Smooth muscle cell (in vitro differentiated cells): ENCODE data around the gene NTSR2. TPM values are rescaled to one million over a fixed set of nuclear protein-coding genes. Genes with fewer than 3 reads are reported as not detected.

Experiments used
- DNase-seq: peaks from one replicate; lab custom pipeline; 2025; ENCODE audit not compliant: unreplicated experiment; lab: John Stamatoyannopoulos, UW
- H2AFZ ChIP-seq: fragments of 200-600 bp; sonication (generic); 2 replicates; pipeline ENCODE4 v1.6.0; 2016; ENCODE audit warnings: antibody characterized with exemption, low read depth, mild to moderate bottlenecking
- H3F3A ChIP-seq: fragments of 200-600 bp; sonication (generic); 2 replicates; pipeline ENCODE4 v1.6.0; 2017; ENCODE audit warnings: antibody characterized with exemption, low read depth
- H3K27ac ChIP-seq: fragments of 200-600 bp; sonication (generic); 2 replicates; pipeline ENCODE4 v1.5.1; 2016; ENCODE audit warnings: low read depth, mild to moderate bottlenecking
- H3K27me3 ChIP-seq: fragments of 200-600 bp; sonication (generic); 2 replicates; pipeline ENCODE4 v1.6.1; 2016; ENCODE audit warnings: low read depth, mild to moderate bottlenecking
- H3K36me3 ChIP-seq: fragments of 200-600 bp; sonication (generic); 2 replicates; pipeline ENCODE4 v1.5.1; 2016; ENCODE audit warnings: low read depth
- H3K4me1 ChIP-seq: fragments of 200-600 bp; sonication (generic); 2 replicates; pipeline ENCODE4 v1.5.1; 2016; ENCODE audit warnings: low read depth
- H3K4me2 ChIP-seq: fragments of 200-600 bp; sonication (generic); 2 replicates; pipeline ENCODE4 v1.6.0; 2016; ENCODE audit warnings: mild to moderate bottlenecking
- H3K4me3 ChIP-seq: fragments of 200-600 bp; sonication (generic); 2 replicates; pipeline ENCODE4 v1.5.1; 2016; ENCODE audit warnings: mild to moderate bottlenecking
- H3K79me2 ChIP-seq: fragments of 200-600 bp; sonication (generic); 2 replicates; pipeline ENCODE4 v1.6.0; 2016; ENCODE audit warnings: low read depth, mild to moderate bottlenecking
- H3K9ac ChIP-seq: fragments of 200-600 bp; sonication (generic); 2 replicates; pipeline ENCODE4 v1.6.0; 2016; ENCODE audit warnings: low read depth
- H3K9me3 ChIP-seq: fragments of 200-600 bp; sonication (generic); replicated peaks from 2 replicates; pipeline ENCODE4 v1.5.1; 2016; ENCODE audit warnings: low read depth
- H4K20me1 ChIP-seq: fragments of 200-600 bp; sonication (generic); 2 replicates; pipeline ENCODE4 v1.6.0; 2016; ENCODE audit warnings: low read depth
- CTCF ChIP-seq: fragments of 200-600 bp; sonication (generic); IDR thresholded peaks from 2 replicates; pipeline ENCODE4 v1.5.1; 2017; ENCODE audit warnings: borderline replicate concordance, mild to moderate bottlenecking, antibody characterized with exemption; ENCODE audit not compliant: insufficient read depth, poor library complexity, severe bottlenecking
- WGBS: methylation state at CpG from one replicate; pipeline ENCODE4 v1.1.7; 2016; ENCODE audit warnings: low lambda C conversion rate; 5-methylcytosine and 5-hydroxymethylcytosine counted together
- polyA plus RNA-seq: library from polyadenylated mRNA; unstranded; fragments of >200 nt; fragmentation: Nextera tagmentation; extraction: Ambion mirVana; gene quantifications from 2 replicates; pipeline ENCODE4 v1.2.1, GENCODE V29; 2016
- total RNA-seq: library from RNA; depleted of rRNA; stranded (reverse); fragments of >200 nt; gene quantifications from 2 replicates; pipeline ENCODE4 v1.2.3, GENCODE V29; 2014

Gene NTSR2
- total and polyA plus RNA-seq, 2 experiments from 2014 or later: not detected

- no peak overlapping the region for H2AFZ ChIP-seq
- no peaks in the 10 kb centered on the region for H3K36me3 ChIP-seq
- no peaks in the 10 kb centered on the region for H4K20me1 ChIP-seq
- no peak overlapping the region for H3K4me3 ChIP-seq
- TF ChIP-seq CTCF: no peak
- DNase-seq: no peak
- no peak overlapping the region for H3K4me2 ChIP-seq
- 91% methylated on average over 4 of the region's 4 CpGs for WGBS
- no peaks in the 10 kb centered on the region for H3K4me1 ChIP-seq
- no peaks in the 10 kb centered on the region for H3K79me2 ChIP-seq
- no peak overlapping the region for H3K27ac ChIP-seq
- H3K27me3 ChIP-seq: no peaks in the 10 kb centered on the region
- no peaks in the 10 kb centered on the region for H3F3A ChIP-seq
- H3K9me3 ChIP-seq: no peaks in the 10 kb centered on the region
- H3K9ac ChIP-seq: no peak overlapping the region
These were observed 39.1 kb downstream of the NTSR2 start for GRCh38 chr2:11630855-11631254.

DNA sequence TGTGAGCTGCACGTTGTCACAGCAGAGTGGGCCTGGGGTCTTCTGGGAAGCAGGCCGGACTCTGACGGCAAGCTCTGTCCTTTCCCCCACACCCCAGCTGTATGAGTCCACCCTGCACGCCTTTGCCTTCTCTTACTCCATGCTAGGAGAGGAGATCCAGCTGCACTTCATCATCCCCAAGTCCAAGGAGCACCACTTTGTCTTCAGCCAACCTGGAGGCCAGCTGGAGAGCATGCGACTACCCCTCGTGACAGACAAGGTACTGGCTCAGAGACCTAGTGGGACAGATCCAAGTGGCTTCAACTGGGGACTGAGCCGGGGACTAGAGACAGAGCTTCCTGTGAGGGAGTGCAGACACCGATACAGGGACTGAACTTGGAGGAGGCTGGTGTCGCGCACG is 40.1 kb downstream of the NTSR2 start:
- Histone ChIP-seq H4K20me1 (no peaks in the 10 kb centered on the region), H3K4me3 (no peak overlapping the region), H3F3A (no peaks in the 10 kb centered on the region), H2AFZ (no peak overlapping the region), H3K27ac (no peak overlapping the region), H3K36me3 (no peaks in the 10 kb centered on the region), H3K4me1 (no peaks in the 10 kb centered on the region), H3K4me2 (no peak overlapping the region), H3K27me3 (no peaks in the 10 kb centered on the region), H3K9ac (no peak overlapping the region), H3K9me3 (no peaks in the 10 kb centered on the region), H3K79me2 (no peaks in the 10 kb centered on the region)
- WGBS: 96% methylated on average over 11 of the region's 11 CpGs
- TF ChIP-seq CTCF: no peak
- no peak for DNase-seq

- Histone ChIP-seq H3K9ac (no peak overlapping the region), H3K27me3 (no peaks in the 10 kb centered on the region), H3K4me3 (no peak overlapping the region), H3K4me2 (no peak overlapping the region), H3K79me2 (no peaks in the 10 kb centered on the region), H3K36me3 (no peaks in the 10 kb centered on the region), H3K9me3 (no peaks in the 10 kb centered on the region), H4K20me1 (no peaks in the 10 kb centered on the region), H3K27ac (no peak overlapping the region), H3F3A (no peaks in the 10 kb centered on the region), H2AFZ (no peak overlapping the region), H3K4me1 (no peaks in the 10 kb centered on the region)
- no peak for DNase-seq
- 94% methylated on average over 11 of the region's 11 CpGs for WGBS
- no peak for TF ChIP-seq CTCF
These were observed 40.8 kb downstream of the NTSR2 start for GRCh38 chr2:11629215-11629614.

- no peaks in the 10 kb centered on the region for H4K20me1 ChIP-seq
- H3K27ac ChIP-seq: no peak overlapping the region
- H3K4me2 ChIP-seq: no peak overlapping the region
- H3K4me3 ChIP-seq: no peak overlapping the region
- H2AFZ ChIP-seq: no peak overlapping the region
- no peaks in the 10 kb centered on the region for H3K79me2 ChIP-seq
- no peaks in the 10 kb centered on the region for H3K27me3 ChIP-seq
- H3K36me3 ChIP-seq: no peaks in the 10 kb centered on the region
- DNase-seq: no peak
- over 99% methylated on average over 7 of the region's 9 CpGs for WGBS
- no peaks in the 10 kb centered on the region for H3K9me3 ChIP-seq
- no peaks in the 10 kb centered on the region for H3F3A ChIP-seq
- no peak for TF ChIP-seq CTCF
- no peaks in the 10 kb centered on the region for H3K4me1 ChIP-seq
- no peak overlapping the region for H3K9ac ChIP-seq
These were observed 41.3 kb downstream of the NTSR2 start for GRCh38 chr2:11628675-11629074.
